Measurements from ENCODE around the gene COG7. TPM values are rescaled to one million over a fixed set of nuclear protein-coding genes. Genes with fewer than 3 reads are reported as not detected.
A peak's percentile ranks its signal among the peaks of the same experiment; 100 is the strongest.
"Not testable (repeated sequence)": the region's sequence is repeated elsewhere in the genome, so short reads cannot be mapped to it uniquely, and the experiment has no call there.

The COG7 gene
- total RNA-seq, 3 donors from 2014 or later: 25.4 to 40.5 (median 32.6) TPM

DNA sequence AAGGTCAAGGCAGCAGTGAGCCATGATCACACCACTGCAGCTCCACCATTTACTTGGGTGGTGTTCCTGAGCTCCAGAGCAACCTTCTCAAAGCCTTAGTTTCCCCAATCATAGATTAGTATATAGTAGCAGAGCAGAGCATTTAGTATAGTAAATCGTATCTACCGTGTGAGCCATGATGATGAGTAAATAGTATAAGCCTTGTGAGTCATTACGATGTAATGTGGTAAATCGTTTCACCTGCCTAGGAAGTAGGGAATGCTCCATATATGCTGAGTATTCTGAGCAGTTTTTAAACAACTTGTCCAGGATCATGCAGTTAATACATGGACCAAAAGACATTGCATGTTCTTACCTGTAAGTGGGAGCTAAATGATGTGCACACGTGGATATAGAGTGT lies 84.5 kb downstream of the COG7 start:
- H3K4me1 ChIP-seq (ENCODE audit: low read depth): peaks cover 8% of the 10 kb centered on the region
- H3K4me3 ChIP-seq: no peak overlapping the region
- TF ChIP-seq, protein P1, sequence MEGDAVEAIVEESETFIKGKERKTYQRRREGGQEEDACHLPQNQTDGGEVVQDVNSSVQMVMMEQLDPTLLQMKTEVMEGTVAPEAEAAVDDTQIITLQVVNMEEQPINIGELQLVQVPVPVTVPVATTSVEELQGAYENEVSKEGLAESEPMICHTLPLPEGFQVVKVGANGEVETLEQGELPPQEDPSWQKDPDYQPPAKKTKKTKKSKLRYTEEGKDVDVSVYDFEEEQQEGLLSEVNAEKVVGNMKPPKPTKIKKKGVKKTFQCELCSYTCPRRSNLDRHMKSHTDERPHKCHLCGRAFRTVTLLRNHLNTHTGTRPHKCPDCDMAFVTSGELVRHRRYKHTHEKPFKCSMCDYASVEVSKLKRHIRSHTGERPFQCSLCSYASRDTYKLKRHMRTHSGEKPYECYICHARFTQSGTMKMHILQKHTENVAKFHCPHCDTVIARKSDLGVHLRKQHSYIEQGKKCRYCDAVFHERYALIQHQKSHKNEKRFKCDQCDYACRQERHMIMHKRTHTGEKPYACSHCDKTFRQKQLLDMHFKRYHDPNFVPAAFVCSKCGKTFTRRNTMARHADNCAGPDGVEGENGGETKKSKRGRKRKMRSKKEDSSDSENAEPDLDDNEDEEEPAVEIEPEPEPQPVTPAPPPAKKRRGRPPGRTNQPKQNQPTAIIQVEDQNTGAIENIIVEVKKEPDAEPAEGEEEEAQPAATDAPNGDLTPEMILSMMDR (IDR thresholded peaks at IDR 0.05): no peak
- no peak for DNase-seq
- intact Hi-C loops (cut with DNase I, micrococcal nuclease): no loop called here
- no peaks in the 10 kb centered on the region for H3K36me3 ChIP-seq (ENCODE audit: low read depth)
- ATAC-seq: peak; percentile 65
- no peaks in the 10 kb centered on the region for H3K9me3 ChIP-seq

- ATAC-seq (no peak), DNase-seq (no peak)
- intact Hi-C loops (cut with DNase I, micrococcal nuclease): no loop called here
- Histone ChIP-seq H3K9me3 (no peaks in the 10 kb centered on the region), H3K36me3 (ENCODE audit: low read depth) (no peaks in the 10 kb centered on the region), H3K4me1 (ENCODE audit: low read depth) (peaks cover 13% of the 10 kb centered on the region), H3K4me3 (no peak overlapping the region)
- TF ChIP-seq, protein P1 (IDR thresholded peaks at IDR 0.05): no peak
Observed at GRCh38 chr16:23367988-23368387, 85.0 kb downstream of the COG7 start.

- Histone ChIP-seq H3K36me3 (ENCODE audit: low read depth) (no peaks in the 10 kb centered on the region), H3K9me3 (no peaks in the 10 kb centered on the region), H3K4me1 (ENCODE audit: low read depth) (peaks cover 18% of the 10 kb centered on the region), H3K4me3 (no peak overlapping the region)
- ATAC-seq (no peak), DNase-seq (no peak)
- intact Hi-C loops (cut with DNase I, micrococcal nuclease): no loop called here
- TF ChIP-seq, protein P1 (IDR thresholded peaks at IDR 0.05): no peak
Observed at GRCh38 chr16:23367564-23367963, 85.4 kb downstream of the COG7 start.

DNA sequence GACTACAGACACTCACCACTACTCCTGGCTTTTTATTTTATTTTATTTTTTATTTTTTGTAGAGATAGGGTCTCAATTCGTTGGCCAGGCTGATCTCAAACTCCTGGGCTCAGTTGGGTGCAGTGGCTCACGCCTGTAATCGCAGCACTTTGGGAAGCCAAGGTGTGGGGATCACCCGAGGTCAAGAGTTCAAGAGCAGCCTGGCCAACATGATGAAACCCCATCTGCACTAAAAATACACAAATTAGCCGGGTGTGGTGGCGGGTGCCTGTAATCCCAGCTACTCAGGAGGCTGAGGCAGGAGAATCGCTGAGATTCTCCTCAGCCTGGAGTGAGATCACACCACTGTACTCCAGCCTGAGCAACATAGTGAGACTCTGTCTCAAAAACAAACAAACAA lies 86.6 kb downstream of the COG7 start:
- H3K36me3 ChIP-seq (ENCODE audit: low read depth); DNase-seq: not testable (repeated sequence)

DNA sequence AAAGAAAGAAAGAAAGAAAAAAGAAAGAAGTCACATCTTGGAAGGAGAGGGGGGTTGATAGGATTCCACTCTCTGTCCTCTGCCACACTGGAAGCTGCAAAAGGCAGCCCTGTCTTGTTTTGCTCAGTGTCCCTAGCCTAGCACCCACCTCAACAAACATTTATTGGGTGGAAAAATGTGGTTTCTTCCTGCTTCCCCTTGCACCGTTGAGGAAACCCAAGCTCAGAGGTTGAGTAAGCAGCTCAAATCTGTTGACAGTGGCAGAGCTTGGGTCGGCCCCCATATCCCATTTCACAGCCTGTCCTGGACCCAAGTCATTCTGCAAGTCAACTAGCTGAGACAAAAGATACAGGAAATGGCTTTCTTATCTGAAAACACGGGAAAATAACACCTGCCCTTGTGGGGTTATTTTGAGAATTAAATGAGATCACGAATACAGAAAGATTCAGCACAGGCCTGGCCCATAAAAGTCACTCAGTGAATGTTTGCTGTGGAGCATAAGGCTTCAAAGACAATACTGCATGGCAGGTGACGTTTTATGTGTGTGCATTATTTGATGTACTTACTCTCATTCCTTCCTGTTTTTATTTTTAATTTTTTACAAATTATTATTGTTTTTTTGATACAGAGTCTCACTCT lies 87.3 kb downstream of the COG7 start:
- intact Hi-C loops (cut with DNase I, micrococcal nuclease): no loop called here
- H3K4me3 ChIP-seq: no peak overlapping the region
- peak in 1 of 3 donors; percentile 21 for DNase-seq
- ATAC-seq: no peak
- no peaks in the 10 kb centered on the region for H3K36me3 ChIP-seq (ENCODE audit: low read depth)
- H3K9me3 ChIP-seq: no peaks in the 10 kb centered on the region
- TF ChIP-seq, protein P1 (IDR thresholded peaks at IDR 0.05): no peak
- peaks cover 30% of the 10 kb centered on the region for H3K4me1 ChIP-seq (ENCODE audit: low read depth)

More for the DNA sequence above, 86.6 kb downstream of the COG7 start:
- ATAC-seq; H3K4me3 ChIP-seq; intact Hi-C loops (cut with DNase I, micrococcal nuclease); H3K9me3 ChIP-seq: not testable (repeated sequence)
- peaks cover 30% of the 10 kb centered on the region for H3K4me1 ChIP-seq (ENCODE audit: low read depth)

- H3K4me3 ChIP-seq: no peak overlapping the region
- H3K4me1 ChIP-seq (ENCODE audit: low read depth): peaks cover 30% of the 10 kb centered on the region
- TF ChIP-seq, protein P1 (IDR thresholded peaks at IDR 0.05): no peak
- H3K9me3 ChIP-seq: no peaks in the 10 kb centered on the region
- peak; percentile 84 to 93 (median 86) for DNase-seq
- H3K36me3 ChIP-seq (ENCODE audit: low read depth): no peaks in the 10 kb centered on the region
- intact Hi-C loops (cut with DNase I, micrococcal nuclease): no loop called here
- peak; percentile 92 for ATAC-seq
Observed at GRCh38 chr16:23362460-23363317, 90.3 kb downstream of the COG7 start.

Measured in mucosa of descending colon (tissue), 3 donors.